ENCODE data around the gene XXYLT1. TPM values are rescaled to one million over a fixed set of nuclear protein-coding genes. Genes with fewer than 3 reads are reported as not detected.
A peak's percentile ranks its signal among the peaks of the same experiment; 100 is the strongest.

XXYLT1 gene
- total RNA-seq, 6 experiments from 2014 or later, result 1.7 to 6.5 (median 2.1) TPM

DNA sequence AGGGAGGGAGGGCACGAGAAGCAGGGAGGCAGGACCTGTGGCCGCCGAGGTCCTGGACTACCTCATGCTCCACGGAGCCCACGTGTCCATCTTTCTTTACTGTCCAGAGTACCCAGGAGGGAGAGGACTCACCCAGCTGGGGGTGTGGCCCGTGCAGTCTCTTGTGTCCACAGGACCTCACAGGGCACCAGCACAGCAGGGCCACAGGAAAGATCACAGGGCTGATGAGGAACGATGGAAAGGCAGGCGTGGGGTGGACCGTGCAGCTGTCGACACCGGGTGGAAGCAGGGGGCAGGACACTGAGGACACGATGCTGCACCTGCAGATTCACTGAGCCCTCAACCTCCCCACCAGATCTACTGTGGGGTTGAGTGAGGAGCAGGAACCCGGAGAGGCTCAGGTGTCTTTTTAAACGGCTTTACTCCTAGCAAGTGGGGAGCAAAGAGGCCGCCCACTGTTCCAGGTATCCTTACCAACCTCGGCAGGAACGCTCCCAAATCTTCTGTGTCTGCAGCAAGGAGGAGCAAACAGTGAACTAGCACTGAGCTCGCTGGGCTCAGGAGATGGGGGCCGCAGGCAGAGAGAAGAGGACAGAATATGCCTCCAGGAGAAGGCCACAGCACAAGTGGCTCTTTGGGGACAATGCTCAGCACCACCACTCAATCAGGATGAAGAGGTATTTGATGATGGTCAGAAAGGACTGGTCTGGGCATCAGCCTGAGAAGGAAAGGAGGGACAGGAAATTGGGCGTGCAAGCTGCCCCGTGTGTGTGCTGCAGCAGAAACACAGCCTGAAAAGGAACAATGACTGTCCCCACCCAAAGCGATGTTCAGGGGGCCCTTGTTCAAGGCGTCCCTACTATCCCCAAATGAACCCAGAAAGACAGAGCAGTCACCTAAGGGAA is 198.8 kb downstream of the XXYLT1 start:
- H3K9me3 ChIP-seq, result no peaks in the 10 kb centered on the region
- no peak overlapping the region for H3K27ac ChIP-seq
- TF ChIP-seq, protein P1, sequence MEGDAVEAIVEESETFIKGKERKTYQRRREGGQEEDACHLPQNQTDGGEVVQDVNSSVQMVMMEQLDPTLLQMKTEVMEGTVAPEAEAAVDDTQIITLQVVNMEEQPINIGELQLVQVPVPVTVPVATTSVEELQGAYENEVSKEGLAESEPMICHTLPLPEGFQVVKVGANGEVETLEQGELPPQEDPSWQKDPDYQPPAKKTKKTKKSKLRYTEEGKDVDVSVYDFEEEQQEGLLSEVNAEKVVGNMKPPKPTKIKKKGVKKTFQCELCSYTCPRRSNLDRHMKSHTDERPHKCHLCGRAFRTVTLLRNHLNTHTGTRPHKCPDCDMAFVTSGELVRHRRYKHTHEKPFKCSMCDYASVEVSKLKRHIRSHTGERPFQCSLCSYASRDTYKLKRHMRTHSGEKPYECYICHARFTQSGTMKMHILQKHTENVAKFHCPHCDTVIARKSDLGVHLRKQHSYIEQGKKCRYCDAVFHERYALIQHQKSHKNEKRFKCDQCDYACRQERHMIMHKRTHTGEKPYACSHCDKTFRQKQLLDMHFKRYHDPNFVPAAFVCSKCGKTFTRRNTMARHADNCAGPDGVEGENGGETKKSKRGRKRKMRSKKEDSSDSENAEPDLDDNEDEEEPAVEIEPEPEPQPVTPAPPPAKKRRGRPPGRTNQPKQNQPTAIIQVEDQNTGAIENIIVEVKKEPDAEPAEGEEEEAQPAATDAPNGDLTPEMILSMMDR (IDR thresholded peaks at IDR 0.05), result no peak
- TF ChIP-seq POLR2A (IDR thresholded peaks at IDR 0.05), result no peak
- H3K4me3 ChIP-seq, result no peak overlapping the region
- no peaks in the 10 kb centered on the region for H3K27me3 ChIP-seq
- DNase-seq (peak in 2 of 3 donors; percentile 29 to 36), ATAC-seq (peak in 1 of 4 donors; percentile 13)
- whole genome bisulfite sequencing (ENCODE audit: insufficient coverage, low coverage, low lambda C conversion rate, missing lambda C conversion rate), result 89% methylated on average over 10 of the region's 23 CpGs
- no peaks in the 10 kb centered on the region for H3K36me3 ChIP-seq
- intact Hi-C loops (cut with DNase I), result no loop called here
- no peaks in the 10 kb centered on the region for H3K4me1 ChIP-seq

DNA sequence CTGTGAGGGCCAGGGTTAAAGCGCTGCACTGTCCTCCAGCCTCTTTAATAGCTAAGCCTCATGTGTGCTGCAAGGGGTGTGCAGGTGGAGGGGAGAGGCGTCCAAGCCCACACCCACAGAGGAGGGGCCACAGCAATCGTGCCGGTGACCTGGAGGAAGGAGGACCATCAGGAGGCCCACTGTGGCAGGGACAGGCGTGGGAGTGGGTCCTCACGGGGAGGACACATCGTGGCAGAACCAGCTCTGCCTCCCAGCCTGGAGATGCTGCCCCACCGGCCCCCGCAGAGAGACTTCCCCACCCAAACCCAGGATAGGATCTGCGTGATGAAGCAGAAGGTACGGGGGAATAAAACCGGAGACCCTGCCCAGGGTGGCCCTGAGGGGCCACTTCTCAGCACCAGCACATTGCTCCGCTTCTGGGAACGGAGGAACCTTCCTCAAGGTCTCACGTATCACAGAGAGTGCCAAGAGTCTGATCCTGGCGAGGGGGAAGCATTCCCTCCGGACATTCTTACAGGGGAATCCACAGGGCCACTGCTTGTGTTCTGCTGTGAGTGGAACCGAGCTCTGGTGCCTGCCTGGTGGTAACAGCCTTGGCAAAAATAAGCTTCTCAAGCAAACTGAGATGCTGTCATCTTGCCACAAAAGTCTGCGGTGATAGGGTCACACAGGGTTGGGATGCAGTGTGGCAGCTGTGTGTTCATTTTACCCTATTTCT is 199.8 kb downstream of the XXYLT1 start:
- intact Hi-C loops (cut with DNase I), result no loop called here
- Histone ChIP-seq H3K4me3 (no peak overlapping the region), H3K4me1 (no peaks in the 10 kb centered on the region), H3K27me3 (no peaks in the 10 kb centered on the region), H3K27ac (no peak overlapping the region), H3K9me3 (no peaks in the 10 kb centered on the region), H3K36me3 (no peaks in the 10 kb centered on the region)
- TF ChIP-seq, protein P1 (IDR thresholded peaks at IDR 0.05), result no peak
- no peak for TF ChIP-seq POLR2A (IDR thresholded peaks at IDR 0.05)
- ATAC-seq, result no peak
- WGBS (ENCODE audit: insufficient coverage, low coverage, low lambda C conversion rate, missing lambda C conversion rate), result 89% methylated on average over 5 of the region's 19 CpGs
- DNase-seq, result peak; percentile 6 to 39 (median 39)

DNA sequence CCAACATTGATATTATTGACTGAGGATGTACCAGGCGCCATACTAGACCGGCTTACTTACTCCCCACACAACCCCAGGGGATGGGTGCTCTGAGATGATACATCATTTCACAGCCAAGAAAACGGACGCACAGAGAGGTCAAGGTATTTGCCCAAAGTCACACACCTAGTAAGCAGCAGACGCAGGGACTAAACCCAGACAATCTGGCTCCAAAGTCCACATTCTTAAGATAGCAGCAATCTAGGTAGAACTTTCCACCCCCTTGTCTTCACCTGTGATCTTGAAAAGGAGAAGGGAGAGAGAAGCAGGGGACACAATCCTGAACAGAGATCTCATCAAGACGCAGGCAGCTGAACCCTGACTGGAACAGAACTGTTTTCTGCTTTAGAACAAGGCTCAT is 200.6 kb downstream of the XXYLT1 start:
- Histone ChIP-seq H3K36me3 (no peaks in the 10 kb centered on the region), H3K9me3 (no peaks in the 10 kb centered on the region), H3K27ac (no peak overlapping the region), H3K27me3 (no peaks in the 10 kb centered on the region), H3K4me1 (no peaks in the 10 kb centered on the region), H3K4me3 (no peak overlapping the region)
- DNase-seq, result peak in 1 of 3 donors; percentile 4
- 88% methylated on average over 5 of the region's 6 CpGs for WGBS (ENCODE audit: insufficient coverage, low coverage, low lambda C conversion rate, missing lambda C conversion rate)
- TF ChIP-seq POLR2A (IDR thresholded peaks at IDR 0.05), result no peak
- TF ChIP-seq, protein P1 (IDR thresholded peaks at IDR 0.05), result no peak
- intact Hi-C loops (cut with DNase I), result no loop called here
- no peak for ATAC-seq

DNA sequence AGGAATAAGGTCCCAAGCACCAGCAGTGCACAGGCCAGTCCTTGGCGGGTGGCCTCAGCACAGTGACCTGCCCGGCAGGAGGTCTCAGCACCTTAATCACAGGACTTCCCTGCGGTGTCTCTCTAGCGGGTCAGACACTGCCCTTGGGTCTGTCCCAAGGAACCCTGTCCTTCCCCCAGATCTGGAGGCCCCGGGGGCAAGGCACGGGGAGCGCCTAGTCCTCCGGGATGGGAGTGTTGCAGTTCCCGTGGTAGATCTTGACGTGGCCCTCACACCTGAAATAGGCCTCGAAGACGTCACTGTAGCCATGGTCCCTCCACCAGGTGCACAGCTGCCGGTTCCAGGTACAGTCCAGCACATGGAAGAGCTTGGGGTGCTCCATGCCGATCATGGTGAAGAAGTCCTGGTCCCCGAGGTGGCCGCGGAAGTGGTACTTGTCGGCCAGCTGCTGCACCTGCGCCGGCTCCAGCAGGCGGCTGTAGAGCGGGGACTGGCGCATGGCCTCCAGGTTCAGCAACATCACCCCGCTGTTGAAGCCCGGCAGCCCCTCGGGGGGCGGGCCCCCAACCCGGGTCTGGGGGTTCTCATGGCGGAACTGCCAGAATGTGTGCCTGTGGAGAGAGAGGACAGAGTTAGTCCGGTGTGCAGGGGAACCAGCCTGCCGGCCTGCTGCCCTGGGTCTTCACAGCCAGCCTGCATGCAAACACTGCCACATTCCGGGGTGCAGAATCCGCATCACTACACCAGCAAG is 201.3 kb downstream of the XXYLT1 start:
- Histone ChIP-seq H3K4me1 (no peaks in the 10 kb centered on the region), H3K36me3 (no peaks in the 10 kb centered on the region), H3K4me3 (no peak overlapping the region), H3K27ac (no peak overlapping the region), H3K27me3 (no peaks in the 10 kb centered on the region), H3K9me3 (no peaks in the 10 kb centered on the region)
- ATAC-seq, result no peak
- TF ChIP-seq POLR2A (IDR thresholded peaks at IDR 0.05), result no peak
- TF ChIP-seq, protein P1 (IDR thresholded peaks at IDR 0.05), result no peak
- intact Hi-C loops (cut with DNase I), result no loop called here
- peak; percentile 16 to 44 (median 43) for DNase-seq
- WGBS (ENCODE audit: insufficient coverage, low coverage, low lambda C conversion rate, missing lambda C conversion rate), result 94% methylated on average over 6 of the region's 33 CpGs

Data from right lobe of liver (tissue), 6 donors.